Stimulated activated CD8-positive, alpha-beta memory T cell treated with anti-CD3 and anti-CD28 coated beads, Interleukin-12 subunit alpha, Interleukin-12 subunit beta, amount 100 ng/mL, for 24 hours (primary cell): ENCODE data around the gene MOSMO.
"Not testable (repeated sequence)": the region's sequence is repeated elsewhere in the genome, so short reads cannot be mapped to it uniquely, and the experiment has no call there.

Experiments used
- DNase-seq: peaks from one replicate; pipeline ENCODE4 v3.0.0-alpha.2; 2020; ENCODE audit errors: extremely low read depth

MOSMO gene

DNA sequence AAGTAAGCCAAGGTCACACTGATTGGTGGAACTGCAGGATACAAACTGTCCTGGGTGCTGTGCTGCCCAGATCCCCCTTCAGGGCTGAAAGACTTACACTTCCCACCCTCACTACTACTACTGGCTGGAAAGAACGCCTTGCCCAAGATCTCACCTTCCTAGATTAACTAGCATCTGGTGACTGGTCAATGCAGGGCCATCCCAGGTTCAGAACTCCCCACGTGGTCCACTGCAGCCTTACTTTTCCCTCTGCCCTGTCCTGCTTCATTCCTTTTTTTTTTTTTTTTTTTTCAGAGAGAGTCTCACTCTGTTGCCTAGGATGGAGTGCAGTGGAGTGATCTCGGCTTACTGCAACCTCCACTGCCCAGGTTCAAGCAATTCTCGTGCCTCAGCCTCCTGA lies 4.7 kb upstream of the MOSMO start:
- DNase-seq = no peak

DNA sequence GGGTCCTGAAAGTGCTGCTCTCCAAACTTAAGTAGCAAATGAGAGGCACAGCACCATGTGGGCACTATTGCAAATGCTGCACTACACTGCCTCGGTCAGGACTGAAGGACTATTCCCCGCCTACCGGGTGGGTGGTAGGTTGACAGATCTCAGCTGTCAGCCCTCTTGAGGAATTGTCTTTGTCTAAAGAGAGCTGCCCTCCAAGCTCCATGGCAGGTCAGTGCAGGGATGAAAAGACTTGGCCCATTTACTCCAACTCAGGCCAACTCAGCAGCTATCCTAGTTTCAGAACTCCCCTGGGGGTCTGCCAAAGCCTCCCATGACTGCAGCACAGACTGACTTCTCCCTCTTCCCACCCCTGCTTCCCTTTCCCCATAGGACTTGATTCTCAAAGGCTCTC lies 3.6 kb upstream of the MOSMO start:
- no peak for DNase-seq

DNA sequence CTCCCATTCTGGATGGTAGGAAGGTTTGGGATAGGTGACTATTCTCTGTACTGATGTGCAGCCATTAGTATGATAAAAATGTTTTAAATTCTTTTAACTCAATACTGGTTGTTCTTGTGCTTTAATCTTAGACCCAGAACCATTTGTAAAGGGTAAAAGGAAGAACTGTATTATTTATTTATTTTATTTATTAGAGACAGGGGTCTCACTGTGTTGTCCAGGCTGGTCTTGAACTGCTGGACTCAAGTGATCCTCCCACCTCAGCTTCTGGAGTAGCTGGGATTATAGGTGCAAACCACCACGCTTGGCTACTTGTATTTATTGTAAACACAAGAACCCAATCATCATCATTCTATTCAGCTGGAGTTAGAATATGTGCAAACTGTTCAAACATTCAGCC lies 2.2 kb upstream of the MOSMO start:
- no peak for DNase-seq

DNA sequence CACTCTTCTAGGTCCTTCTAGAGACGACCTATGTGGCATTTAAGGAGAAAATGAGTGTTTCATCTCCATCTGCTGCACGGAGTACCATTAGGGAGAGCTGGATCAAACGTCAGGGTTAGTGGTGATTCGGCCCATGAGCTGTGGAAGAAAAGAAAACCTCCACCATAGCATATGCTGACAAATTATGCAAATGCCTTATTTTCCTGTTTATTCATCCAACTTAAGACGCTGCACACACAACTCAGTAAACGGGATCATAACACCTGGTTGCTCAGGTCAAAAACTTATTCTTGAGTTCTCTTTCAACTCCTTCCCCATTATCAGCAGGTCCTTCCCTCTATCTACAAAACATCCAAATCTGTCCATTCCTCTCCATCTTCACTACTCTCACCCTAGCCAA lies 1.3 kb upstream of the MOSMO start:
- DNase-seq = no peak

DNA sequence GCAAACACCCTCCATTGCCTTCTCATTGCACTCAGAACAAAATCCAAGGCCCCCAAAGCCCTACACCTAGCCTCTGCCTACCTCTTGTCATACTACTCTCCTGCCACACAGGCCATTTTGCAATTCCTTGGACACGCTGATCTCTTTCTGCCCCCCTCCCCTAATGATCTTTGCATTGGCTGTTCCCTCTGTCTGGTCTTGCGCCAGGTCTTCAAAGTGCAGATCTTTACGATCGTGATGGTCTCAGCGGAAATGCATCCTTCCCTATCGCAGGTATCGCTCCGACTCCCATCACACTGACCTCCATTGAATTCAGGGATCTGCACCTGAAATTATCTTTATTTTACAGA lies 777 bp upstream of the MOSMO start:
- DNase-seq = no peak

DNA sequence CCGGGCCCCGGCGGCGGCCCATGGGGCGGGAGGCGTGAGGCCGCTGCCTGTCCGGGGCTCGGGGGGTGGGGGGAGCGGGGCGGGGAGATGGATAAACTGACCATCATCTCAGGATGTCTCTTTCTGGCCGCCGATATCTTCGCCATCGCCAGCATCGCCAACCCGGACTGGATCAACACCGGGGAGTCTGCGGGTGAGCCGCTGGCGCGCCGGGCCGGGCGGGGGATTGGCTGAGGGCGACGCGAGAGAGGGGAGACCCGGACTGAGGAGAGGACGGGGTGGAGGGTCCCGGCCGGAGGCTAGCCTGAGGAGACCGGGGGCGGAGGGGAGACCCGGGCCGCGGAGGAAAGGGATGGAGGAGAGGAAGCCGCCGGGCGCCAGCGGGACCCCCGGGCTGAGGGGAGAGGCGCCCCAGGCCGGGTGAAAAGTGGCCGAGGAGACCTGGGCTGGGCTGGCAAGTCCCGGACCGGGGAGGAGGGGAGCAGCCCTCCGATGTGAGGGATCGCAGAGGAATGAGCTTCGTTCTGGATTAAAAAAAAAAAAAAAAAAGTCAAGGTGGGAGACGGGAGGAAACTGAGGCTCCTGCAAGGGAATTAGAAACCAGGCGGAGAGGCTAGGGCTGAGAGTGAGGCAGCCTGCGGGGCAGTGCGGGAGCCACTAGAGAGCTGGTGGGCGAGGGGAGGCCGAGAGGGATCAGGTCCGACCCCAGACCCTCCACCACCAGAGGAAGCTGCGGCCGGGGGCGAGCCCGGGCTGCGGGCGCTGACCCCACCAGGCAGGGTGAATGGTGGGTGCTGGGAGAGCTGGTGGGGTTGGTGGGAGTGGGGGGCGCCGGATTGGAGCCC lies 526 bp downstream of the MOSMO start:
- DNase-seq = no peak

DNA sequence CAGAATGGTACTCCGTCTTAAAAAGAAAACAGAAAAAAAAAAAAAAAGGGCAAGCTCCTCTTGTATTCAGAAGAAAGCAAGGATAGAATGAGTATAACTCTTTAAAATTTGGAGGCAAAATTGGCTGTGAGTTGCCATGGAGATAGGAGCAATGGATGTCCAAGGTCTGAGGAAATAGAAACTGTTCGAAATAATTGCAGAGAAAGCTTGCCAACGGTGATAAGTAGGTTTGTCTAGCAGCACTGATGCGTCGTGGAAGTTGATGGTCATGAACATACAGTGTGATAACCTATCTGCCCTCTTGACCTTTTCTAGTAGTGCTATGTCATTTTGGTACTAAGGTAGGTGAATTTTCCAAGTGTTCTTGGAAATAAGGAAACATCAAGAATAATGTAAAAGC lies 3.0 kb downstream of the MOSMO start:
- DNase-seq = no peak

DNA sequence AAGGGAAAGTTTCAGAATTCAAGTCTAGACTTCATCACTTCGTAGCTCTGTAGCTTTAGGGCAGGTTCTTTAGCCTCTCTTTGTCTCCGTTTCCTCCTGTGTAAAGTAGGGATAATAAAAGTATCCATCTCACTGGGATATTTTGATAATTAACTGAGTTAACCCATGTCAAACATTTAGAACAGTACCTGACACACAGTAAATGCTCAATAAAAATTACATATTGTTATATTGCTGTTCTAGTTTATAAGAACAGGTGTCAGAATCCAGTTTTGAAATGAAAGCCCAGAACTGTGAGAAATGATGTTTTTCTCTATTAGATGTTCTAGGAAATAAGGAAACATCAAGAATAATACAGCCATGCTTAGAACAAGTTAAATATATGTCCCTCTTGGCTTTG lies 4.3 kb downstream of the MOSMO start:
- DNase-seq = no peak

DNA sequence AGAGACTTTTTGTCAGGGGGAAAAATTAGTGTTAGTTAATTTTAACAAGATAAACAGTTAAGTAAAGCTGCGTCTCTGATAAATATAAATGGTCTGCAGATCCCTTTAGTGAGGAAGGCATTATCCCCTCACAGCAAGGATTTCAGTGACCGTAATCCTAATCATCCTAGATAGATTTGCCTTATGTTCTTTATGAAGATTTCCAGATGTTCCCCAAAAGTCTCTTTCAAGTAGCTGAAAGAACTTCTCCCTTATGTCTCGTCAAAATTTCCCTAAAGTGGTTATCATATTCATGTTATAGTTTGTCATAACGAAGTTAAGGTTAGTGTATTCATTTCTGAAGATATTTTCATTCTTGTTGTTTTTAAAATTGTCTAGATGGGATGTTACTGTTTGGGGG lies 5.6 kb downstream of the MOSMO start:
- no peak for DNase-seq

DNA sequence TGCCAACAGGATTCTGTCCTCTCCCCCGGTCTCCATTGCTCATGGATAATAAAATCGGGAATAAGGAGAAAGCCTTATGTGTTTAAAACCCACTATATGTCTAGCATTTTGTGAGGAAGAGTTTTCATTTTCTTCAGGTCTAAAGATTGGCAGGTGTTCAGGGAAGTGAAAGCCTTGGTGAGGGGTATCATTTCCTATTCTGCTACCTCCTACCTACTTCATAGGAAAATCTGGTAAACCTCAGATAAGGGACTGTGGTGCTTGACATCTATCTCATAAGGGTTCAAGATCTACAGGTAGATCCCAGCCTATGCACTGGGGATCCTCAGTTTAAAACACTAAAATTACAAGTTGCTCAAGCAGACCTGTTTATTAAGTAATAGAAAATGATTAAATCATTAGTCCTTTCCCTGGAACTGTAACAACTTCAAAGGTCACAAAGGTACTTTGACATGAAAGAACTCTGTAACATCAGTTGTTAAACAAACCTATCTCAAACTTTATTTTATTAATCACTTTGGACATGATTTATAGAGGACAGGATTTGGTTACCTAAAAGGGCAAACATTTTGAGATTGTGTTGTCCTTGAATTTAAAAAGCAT lies 6.5 kb downstream of the MOSMO start:
- no peak for DNase-seq

DNA sequence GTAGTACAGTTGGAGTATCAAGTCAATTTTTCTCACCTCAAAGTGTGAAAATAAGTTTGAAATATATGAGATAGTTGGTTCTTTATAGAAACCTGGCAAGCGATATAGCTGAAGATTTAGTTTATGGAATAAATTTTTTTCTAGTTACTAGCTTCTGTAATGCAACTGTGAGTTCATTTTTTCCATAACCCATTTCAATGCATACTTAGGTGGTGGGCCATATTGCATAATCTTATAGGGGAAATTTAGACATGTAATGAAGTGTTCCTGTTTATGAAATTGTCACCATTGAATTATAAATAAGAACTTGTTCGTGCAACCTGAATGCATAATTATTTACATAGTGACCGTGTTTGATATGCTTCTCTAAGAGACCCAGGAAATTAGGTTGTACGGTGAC lies 9.0 kb downstream of the MOSMO start:
- no peak for DNase-seq

DNA sequence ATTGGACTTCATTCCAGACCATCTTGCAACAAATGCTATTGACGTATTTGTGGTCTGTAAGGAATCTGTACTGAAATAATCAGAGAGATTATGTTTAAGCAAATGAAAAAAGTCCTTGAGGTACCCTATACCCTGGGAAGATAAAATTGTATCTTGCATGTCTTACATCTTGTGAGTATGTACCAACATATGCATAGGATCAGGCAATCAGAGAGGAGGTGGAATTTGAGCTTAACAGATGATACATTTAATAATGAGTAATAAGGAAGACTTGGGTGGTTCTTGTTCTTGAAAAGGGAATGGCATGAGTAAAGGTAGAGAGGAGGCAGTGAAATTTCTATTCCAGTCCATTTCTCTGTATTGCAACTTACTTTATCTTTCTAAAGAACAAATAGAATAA lies 10.6 kb downstream of the MOSMO start:
- DNase-seq = no peak

DNA sequence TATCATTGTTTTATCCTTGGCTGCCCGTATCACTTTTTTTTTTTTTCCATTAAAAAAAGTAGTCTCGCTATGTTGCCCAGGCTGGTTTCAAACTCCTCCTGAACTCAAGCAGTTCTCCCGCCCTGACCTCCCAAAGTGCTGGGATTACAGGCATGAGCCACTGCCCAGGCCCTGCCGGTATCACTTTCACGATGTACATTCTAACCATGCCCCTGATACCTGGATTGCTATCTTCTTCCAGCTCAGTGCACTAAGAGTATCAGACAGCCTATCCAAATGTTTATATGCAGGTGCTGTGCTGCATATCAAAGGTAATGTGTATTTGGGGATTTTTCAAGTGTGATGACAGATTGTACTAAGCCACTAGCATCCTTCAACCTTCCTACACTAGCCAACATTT lies 14.2 kb downstream of the MOSMO start:
- no peak for DNase-seq

DNA sequence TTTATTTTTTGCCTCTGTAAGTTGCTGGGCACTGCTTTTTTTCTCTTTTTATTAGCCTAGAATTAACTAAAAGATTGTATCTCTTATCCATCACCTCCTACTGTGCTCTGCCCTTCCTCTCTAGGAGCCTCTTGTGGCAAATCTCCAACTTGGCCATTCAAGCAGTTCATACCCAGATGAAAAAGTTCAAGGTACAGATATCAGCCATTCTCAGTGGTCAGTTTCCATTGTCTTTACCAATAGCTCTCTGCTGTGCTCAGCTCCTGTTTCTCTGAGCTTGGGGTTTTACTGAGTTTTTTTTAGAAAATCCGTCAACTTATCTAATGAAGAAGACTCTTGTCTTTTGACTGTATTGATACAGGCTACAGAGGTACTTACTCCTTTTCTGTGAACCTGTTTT lies 15.6 kb downstream of the MOSMO start:
- no peak for DNase-seq

DNA sequence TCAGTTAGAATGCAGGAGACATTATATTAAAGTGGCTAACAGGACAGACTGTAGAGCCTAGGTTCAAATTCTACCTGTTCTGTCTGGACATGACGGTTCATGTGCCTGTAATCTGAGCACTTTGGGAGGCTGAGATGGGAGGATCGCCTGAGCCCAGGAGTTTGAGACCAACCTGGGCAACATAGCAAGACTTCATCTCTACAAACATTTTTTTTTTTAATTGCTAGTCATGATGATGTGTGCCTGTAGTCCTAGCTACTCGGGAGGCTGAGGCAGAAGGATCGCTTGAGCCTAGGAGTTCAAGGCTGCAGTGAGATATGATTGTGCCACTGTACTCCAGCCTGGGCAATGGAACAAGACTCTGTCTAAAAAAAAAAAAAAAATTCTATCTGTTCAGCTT lies 16.9 kb downstream of the MOSMO start:
- not testable (repeated sequence) for DNase-seq

DNA sequence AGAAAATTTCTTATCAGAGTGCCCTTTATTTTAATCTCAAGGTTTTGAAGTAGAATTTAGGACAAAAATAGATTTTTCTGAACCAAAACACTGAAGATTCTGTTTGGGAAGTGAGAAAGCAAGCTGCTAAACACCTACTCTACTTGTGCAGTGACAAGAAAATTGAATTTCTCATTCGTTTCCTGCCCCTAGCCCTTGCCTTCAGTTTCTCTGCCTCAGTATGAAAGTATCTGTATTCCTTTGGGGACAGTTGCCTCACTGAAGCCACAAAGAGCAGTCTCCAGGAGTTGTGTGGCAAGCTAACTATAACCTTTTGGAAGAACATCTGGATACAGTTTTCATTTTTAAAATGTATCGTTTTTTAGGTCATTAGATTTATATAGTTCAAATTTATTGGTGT lies 19.7 kb downstream of the MOSMO start:
- no peak for DNase-seq

DNA sequence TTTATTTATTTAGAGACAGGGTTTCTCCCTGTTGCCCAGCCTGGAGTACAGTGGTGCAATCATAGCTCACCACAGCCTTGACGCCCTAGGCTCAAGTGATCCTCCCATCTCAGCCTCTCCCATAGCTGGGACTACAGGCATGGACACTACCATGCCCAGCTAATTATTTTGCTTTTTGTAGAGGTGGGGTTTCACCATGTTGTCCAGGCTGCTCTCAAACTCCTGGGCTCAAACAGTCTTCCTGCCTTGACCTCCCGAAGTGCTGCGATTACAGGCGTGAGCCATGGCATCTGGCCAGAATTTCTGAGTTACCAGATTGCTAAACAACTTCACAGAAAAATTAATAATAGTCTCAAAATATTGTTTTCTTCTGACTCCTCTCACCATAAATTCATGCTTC lies 21.7 kb downstream of the MOSMO start:
- no peak for DNase-seq

DNA sequence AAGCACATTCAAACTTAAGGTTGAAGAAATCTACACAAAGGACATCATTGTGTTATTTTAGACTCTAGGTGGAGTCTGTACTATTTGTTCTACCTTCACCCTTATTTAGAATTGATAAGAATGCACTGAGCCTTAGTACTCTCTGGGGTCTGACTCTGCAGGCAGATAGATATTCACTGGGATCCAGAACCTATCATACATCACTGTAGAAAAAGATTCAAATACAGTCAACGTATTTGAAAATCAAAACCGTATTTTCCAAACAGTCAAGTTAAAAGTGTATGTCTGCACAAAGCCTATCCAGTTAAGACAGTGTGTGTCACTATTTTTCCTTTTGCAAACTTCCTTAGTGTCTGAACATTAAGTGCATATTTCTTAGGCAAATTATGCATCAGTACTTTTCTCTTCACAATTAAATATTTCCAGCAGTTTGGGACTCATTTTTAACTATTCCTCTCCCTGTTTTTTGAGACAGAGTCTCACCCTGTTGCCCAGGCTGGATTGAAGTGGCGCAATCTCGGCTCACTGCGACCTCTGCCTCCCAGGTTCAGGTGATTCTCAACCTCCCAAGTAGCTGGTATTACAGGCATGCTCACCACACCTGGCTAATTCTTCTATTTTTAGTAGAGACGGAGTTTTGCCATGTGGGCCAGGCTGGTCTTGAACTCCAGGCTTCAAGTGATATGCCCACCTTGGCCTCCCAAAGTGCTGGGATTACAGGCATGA lies 22.3 kb downstream of the MOSMO start:
- no peak for DNase-seq

DNA sequence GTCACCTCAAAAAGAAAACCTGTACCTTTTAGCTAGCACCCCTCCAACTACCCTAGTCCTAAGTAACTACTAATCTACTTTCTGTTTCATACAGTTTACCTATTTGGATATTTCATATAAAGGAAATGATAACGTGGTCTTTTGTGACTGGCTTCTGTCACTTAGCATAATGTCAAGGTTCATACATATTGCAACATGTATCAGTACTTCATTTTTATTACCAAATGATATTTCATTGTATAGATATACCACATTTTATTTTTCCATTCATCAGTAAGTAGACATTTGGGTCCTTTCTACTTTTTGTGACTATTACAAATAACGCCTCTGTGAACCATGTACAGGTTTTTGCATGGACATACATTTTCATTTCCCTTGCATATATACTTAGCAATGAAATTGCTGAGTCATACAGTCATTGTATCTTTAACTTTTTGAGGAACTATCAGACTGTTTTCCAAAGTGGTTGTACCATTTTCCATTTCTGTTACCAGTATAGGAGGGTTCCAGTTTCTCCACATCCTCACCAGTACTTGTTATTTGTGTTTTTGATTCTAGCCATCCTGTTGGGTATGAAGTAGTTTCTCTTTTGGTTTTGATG lies 23.7 kb downstream of the MOSMO start:
- DNase-seq = no peak

DNA sequence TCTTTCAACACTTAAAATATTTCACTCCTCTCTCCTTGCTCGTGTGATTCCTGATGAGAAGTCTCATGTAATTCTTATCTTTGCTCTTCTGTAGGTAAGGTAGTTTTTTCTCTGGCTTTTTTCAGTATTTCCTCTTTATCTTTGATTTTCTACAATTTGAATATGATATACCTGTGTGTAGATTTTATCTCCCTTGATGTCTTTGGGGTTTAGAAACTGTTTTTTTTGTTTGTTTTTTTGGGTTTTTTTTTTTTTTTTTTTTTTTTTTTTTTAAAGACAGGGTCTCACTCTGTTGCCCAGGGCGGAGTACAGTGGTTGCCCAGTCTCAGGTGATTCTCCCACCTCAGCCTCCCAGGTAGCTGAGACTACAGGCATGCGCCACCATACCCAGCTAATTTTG lies 26.6 kb downstream of the MOSMO start:
- no peak for DNase-seq

DNA sequence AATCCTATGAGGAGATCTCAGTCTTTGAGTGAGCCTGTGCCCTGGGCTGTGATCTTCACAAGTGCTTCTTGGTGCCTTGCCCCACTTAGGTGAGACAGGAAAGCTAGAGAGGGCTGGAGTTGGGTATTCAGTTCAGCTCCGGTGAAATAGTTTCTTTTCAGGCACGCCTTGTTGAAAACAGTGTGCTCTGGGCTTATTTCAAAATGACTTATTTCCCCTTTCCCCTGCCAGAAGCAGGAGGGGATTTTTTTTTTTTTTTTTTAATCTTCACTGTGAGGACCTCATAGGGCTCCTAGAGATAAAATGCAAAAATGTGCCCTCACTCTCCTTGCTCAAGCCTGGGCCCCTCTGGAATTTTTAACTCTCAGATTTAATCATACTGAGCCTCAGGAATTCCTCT lies 27.2 kb downstream of the MOSMO start:
- DNase-seq = no peak

DNA sequence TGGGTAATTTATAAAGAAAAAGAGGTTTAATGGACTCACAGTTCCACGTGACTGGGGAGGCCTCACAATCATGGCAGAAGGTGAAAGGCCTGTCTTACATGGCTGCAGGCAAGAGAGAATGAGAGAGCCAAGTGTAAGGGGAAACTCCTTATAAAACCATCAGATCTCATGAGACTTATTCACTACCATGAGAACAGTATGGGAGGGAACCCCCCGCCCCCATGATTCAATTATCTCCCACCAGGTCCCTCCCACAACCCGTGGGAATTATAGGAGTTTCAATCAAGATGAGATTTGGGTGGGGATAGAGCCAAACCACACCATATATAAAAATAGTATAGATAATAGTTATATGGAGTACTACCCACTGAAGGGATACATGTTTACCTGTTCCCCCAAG lies 36.0 kb downstream of the MOSMO start:
- DNase-seq = not testable (repeated sequence)

DNA sequence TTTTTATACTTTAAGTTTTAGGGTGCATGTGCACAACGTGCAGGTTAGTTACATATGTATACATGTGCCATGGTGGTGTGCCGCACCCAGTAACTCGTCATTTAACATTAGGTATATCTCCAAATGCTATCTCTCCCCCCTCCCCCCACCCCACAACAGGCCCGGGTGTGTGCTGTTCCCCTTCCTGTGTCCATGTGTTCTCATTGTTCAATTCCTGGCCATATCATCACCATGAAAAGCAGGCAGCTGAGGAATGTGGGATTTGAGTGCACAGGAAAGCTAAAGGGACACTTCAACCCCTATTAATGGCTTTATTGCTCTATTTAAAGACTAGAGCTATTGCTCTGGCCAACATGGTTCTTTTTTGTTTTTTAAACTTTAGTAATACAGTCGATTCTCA lies 38.0 kb downstream of the MOSMO start:
- not testable (repeated sequence) for DNase-seq
